A673 (cell line): Measurements from ENCODE around the gene EBF4.

Source experiments
- EZH2 ChIP-seq: fragments of 200-600 bp; sonication (generic); IDR thresholded peaks from 2 replicates; pipeline ENCODE4 v1.6.1; 2017; ENCODE audit warnings: borderline replicate concordance, low read depth, mild to moderate bottlenecking, mixed read lengths, antibody characterized with exemption, low read length; ENCODE audit not compliant: poor library complexity, severe bottlenecking
- TF ChIP-seq, protein P1 (sequence below): fragments of 300-800, 200-600 bp; sonication (generic); conservative IDR thresholded peaks from 2 replicates; pipeline ENCODE4 v1.5.1; 2017; ENCODE audit warnings: low read depth, mild to moderate bottlenecking, antibody characterized with exemption, low read length, moderate library complexity, mixed read lengths

DNA sequence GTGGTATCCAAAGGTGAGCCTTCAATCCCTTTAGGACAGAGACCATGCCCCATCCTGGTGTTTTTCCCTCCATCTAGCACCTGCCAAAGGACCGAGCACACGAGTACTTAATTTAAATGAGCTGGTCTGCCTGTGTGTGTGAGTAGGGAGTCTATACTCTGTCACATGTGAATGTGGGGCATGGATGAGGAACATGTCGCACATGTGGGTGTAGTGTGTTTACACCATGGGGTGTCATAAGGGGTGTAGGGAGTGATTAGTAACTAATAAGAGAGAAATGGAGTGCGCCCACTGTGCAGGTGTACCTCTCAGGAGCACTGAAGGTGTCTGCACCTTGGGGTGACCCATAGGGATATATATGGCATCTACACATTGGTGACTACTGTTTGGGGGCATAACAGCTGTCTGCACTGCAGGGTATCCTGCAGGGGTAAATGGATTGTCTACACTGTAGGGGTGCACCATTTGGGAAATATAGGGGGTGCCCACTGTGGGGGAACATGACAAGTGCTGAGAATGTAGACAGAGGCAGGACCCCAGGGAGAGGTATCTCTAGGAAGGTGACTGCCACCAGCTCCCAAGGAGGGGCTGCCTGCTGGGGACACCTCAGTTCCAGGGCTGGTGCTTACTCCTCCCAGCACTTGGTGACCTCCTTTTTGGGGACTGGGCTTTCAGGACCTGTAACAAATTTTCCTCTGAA, 53.5 kb downstream of the EBF4 start:
- TF ChIP-seq, protein P1, sequence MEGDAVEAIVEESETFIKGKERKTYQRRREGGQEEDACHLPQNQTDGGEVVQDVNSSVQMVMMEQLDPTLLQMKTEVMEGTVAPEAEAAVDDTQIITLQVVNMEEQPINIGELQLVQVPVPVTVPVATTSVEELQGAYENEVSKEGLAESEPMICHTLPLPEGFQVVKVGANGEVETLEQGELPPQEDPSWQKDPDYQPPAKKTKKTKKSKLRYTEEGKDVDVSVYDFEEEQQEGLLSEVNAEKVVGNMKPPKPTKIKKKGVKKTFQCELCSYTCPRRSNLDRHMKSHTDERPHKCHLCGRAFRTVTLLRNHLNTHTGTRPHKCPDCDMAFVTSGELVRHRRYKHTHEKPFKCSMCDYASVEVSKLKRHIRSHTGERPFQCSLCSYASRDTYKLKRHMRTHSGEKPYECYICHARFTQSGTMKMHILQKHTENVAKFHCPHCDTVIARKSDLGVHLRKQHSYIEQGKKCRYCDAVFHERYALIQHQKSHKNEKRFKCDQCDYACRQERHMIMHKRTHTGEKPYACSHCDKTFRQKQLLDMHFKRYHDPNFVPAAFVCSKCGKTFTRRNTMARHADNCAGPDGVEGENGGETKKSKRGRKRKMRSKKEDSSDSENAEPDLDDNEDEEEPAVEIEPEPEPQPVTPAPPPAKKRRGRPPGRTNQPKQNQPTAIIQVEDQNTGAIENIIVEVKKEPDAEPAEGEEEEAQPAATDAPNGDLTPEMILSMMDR = no peak
- no peak for TF ChIP-seq EZH2
